ENCODE data around the gene RNF207.

- no peak for TF ChIP-seq RAD21 (IDR thresholded peaks at IDR 0.05; ENCODE audit: low read depth)
- TF ChIP-seq TEAD4 (IDR thresholded peaks at IDR 0.05) = no peak
- no peak for TF ChIP-seq CEBPB (IDR thresholded peaks at IDR 0.05)
- no peak for TF ChIP-seq USF1 (IDR thresholded peaks at IDR 0.05)
- no peak for TF ChIP-seq TAF1 (IDR thresholded peaks at IDR 0.05; ENCODE audit: low read depth)
- no peak for TF ChIP-seq EP300 (IDR thresholded peaks at IDR 0.05; ENCODE audit: borderline replicate concordance)
- TF ChIP-seq MAX (IDR thresholded peaks at IDR 0.05) = no peak
- TF ChIP-seq EGR1 (IDR thresholded peaks at IDR 0.05) = no peak
- no peak for TF ChIP-seq TCF12 (IDR thresholded peaks at IDR 0.05; ENCODE audit: low read depth)
- TF ChIP-seq CREB1 (IDR thresholded peaks at IDR 0.05; ENCODE audit: low read depth) = no peak
- no peak for TF ChIP-seq REST (IDR thresholded peaks at IDR 0.05; ENCODE audit: low read depth)
- TF ChIP-seq NFIC (IDR thresholded peaks at IDR 0.05) = no peak
These were observed 14.0 kb upstream of the RNF207 start for GRCh38 chr1:6191968-6192367.
